KMS-11 (cell line): ENCODE results near the gene S100A2.

ENCODE experiments used
- H2AFZ ChIP-seq: fragments of 200-600 bp; sonication (generic); 2 replicates; pipeline ENCODE4 v1.6.1; 2016; ENCODE audit warnings: antibody characterized with exemption, mixed run types, low read depth
- H3K27ac ChIP-seq: fragments of 200-600 bp; sonication (generic); 2 replicates; pipeline ENCODE4 v1.6.1; 2016; ENCODE audit warnings: mild to moderate bottlenecking, mixed run types
- H3K27me3 ChIP-seq: fragments of 200-600 bp; sonication (generic); 2 replicates; pipeline ENCODE4 v1.6.1; 2017; ENCODE audit warnings: mild to moderate bottlenecking, low read depth, mixed run types, moderate library complexity; ENCODE audit not compliant: insufficient read depth
- H3K36me3 ChIP-seq: fragments of 200-600 bp; sonication (generic); 2 replicates; pipeline ENCODE4 v1.6.1; 2017; ENCODE audit warnings: mild to moderate bottlenecking, mixed run types; ENCODE audit not compliant: insufficient read depth
- H3K4me1 ChIP-seq: fragments of 200-600 bp; sonication (generic); 2 replicates; pipeline ENCODE4 v1.6.1; 2016; ENCODE audit warnings: mild to moderate bottlenecking, low read depth, mixed run types; ENCODE audit not compliant: poor library complexity, severe bottlenecking
- H3K4me2 ChIP-seq: fragments of 200-600 bp; sonication (generic); 2 replicates; pipeline ENCODE4 v1.7.0; 2016; ENCODE audit warnings: mild to moderate bottlenecking, mixed run types
- H3K4me3 ChIP-seq: fragments of 200-600 bp; sonication (generic); IDR thresholded peaks from 2 replicates; pipeline ENCODE4 v1.6.1; 2017; ENCODE audit warnings: low read depth, low read length, mixed read lengths; ENCODE audit not compliant: insufficient read depth
- H3K79me2 ChIP-seq: fragments of 200-600 bp; sonication (generic); 2 replicates; pipeline ENCODE4 v1.6.1; 2016; ENCODE audit warnings: low read depth, mixed run types; ENCODE audit not compliant: insufficient read depth
- H3K9ac ChIP-seq: fragments of 200-600 bp; sonication (generic); 2 replicates; pipeline ENCODE4 v1.6.1; 2016; ENCODE audit warnings: mild to moderate bottlenecking, mixed run types
- H4K20me1 ChIP-seq: fragments of 200-600 bp; sonication (generic); 2 replicates; pipeline ENCODE4 v1.6.1; 2016; ENCODE audit warnings: mild to moderate bottlenecking, mixed run types; ENCODE audit not compliant: insufficient read depth
- TF ChIP-seq, protein P1 (sequence below): fragments of 200-600 bp; sonication (generic); conservative IDR thresholded peaks from 2 replicates; pipeline ENCODE4 v1.6.1; 2017; ENCODE audit warnings: low read depth, mild to moderate bottlenecking, antibody characterized with exemption, low read length, moderate library complexity, mixed read lengths

Gene S100A2

DNA sequence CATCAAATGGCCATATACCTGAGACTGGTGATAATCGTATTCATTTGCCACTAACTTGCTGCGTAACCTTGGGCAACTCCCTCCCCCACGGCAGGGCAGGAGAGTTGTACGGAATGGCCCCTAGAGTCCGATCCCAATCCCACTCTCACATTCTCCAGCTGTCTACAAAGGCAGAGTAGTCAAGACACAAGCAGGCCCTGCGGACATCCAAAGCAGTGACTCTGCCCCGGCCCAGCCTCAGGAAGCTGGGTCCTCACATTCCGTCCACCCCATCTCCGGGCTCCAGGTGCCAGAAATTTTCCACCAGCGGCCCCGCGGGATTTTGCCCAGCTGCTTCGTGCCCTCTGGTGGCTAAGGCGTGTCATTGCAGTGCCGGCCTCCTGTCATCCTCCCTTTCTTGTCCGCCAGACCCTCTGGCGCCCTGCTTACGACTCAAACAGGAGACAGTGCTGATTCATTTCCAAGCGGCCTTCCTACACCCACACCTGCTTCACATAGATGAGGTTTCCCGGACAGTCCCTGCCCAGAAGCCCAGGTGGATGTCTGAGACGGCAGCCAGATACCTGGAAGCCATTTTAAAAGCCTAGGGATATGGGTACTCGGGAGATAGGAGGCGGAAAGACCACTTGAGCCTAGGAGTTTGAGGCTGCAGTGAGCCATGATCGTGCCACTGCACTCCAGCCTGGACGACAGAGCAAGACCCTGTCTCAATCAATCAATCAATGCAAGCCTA, 2.9 kb upstream of the S100A2 start:
- H3K4me1 ChIP-seq = peaks cover 28% of the 10 kb centered on the region
- TF ChIP-seq, protein P1, sequence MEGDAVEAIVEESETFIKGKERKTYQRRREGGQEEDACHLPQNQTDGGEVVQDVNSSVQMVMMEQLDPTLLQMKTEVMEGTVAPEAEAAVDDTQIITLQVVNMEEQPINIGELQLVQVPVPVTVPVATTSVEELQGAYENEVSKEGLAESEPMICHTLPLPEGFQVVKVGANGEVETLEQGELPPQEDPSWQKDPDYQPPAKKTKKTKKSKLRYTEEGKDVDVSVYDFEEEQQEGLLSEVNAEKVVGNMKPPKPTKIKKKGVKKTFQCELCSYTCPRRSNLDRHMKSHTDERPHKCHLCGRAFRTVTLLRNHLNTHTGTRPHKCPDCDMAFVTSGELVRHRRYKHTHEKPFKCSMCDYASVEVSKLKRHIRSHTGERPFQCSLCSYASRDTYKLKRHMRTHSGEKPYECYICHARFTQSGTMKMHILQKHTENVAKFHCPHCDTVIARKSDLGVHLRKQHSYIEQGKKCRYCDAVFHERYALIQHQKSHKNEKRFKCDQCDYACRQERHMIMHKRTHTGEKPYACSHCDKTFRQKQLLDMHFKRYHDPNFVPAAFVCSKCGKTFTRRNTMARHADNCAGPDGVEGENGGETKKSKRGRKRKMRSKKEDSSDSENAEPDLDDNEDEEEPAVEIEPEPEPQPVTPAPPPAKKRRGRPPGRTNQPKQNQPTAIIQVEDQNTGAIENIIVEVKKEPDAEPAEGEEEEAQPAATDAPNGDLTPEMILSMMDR = peak; percentile 100
- H2AFZ ChIP-seq = peak overlapping the region; percentile 98
- H3K79me2 ChIP-seq = no peaks in the 10 kb centered on the region
- peak overlapping the region; percentile 97 for H3K4me3 ChIP-seq
- peak overlapping the region; percentile 26; the same call in 1 of the 2 replicates for H3K9ac ChIP-seq
- no peak overlapping the region for H3K27ac ChIP-seq
- peak overlapping the region; percentile 59 for H3K4me2 ChIP-seq
- H3K27me3 ChIP-seq = no peaks in the 10 kb centered on the region
- no peaks in the 10 kb centered on the region for H4K20me1 ChIP-seq
- no peaks in the 10 kb centered on the region for H3K36me3 ChIP-seq

DNA sequence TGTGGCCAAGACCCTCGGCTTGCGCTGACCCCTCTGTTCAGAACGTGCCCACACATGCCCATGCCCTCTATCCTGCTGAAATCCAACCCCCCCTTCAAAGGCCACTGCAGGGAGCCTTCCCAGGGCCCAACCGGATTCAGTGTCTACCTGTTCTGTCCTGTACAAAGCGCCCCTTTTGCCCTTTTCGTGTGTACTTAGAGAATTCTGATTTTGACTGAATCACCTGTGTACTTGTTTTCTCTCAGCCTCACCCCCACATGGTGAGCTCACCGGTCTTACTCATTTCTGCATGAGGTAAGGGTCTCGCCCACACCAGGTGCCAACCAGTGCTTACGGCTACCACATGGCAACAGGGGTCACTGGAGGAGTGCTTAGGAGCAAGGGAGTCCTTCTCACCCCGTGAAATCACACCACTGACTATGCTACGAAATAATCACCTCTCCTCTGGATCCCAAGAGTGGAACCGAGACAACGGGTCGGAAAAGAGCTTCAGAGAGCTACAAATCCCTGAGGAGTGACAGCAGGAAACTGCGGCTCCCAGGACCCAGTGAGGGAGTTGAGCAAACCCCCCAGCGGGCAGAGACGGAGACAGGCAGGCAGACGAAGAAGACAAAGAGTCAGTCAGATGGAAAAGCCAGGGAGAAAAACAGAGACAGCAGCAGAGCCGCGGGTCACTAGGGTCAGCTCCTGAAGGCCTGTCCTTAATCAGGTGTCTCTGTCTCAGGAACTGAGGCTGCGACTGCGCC, 2.1 kb upstream of the S100A2 start:
- Histone ChIP-seq H3K36me3 (no peaks in the 10 kb centered on the region), H2AFZ (peak overlapping the region; percentile 98), H3K27ac (no peak overlapping the region), H3K4me3 (no peak overlapping the region), H3K4me2 (peak overlapping the region; percentile 59), H4K20me1 (no peaks in the 10 kb centered on the region), H3K27me3 (no peaks in the 10 kb centered on the region), H3K9ac (no peak overlapping the region), H3K4me1 (peaks cover 23% of the 10 kb centered on the region), H3K79me2 (no peaks in the 10 kb centered on the region)
- TF ChIP-seq, protein P1 = no peak

DNA sequence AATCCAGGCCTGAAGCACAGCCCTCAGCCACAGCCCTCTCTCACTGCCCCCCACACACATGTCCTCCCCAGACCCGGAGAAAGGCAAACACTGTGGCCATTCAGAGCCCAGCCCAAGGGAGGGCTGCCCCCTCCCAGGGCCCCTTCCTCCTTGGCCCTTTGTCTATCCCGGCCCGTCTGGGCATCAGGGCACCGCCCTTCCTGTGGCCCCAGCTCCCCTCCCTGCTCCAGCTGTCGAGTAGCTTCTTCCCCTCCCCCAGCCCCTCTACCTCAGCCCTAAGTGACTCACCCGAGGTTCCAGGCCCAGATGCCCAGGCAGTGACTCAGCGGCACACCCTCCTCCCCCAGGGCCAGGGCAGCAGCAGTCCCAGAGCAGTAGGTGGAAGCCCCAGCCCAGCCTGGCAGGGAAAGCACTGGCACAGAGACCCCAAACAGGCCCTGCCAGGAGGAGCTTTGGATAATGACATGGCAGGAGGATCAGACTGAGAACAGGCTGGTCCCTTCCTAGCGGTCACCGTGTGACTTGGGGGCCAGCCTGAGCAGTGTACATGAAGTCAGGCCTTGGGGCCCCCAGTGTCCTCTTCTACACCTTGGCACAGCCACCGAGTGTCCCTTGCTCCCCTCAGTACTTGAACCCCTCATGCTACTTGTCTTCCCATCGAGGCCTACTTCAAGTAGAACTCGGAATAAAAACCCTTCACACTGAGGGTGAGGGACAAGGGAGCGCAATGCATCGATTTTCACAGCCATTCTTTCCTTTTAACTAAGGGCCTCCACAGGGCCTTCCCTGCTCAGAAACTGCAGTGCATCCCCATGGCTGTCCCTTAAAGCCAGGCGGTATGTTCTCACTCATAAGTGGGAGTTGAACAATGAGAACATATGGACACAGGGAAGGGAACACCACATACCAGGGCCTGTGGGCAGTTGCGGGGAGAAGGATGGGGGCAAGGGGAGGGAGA, 1.0 kb upstream of the S100A2 start:
- H3K79me2 ChIP-seq = no peaks in the 10 kb centered on the region
- TF ChIP-seq, protein P1 = no peak
- H4K20me1 ChIP-seq = no peaks in the 10 kb centered on the region
- H3K9ac ChIP-seq = no peak overlapping the region
- H3K4me3 ChIP-seq = no peak overlapping the region
- no peak overlapping the region for H3K27ac ChIP-seq
- peak overlapping the region; percentile 77 for H2AFZ ChIP-seq
- no peaks in the 10 kb centered on the region for H3K27me3 ChIP-seq
- peaks cover 20% of the 10 kb centered on the region for H3K4me1 ChIP-seq
- no peaks in the 10 kb centered on the region for H3K36me3 ChIP-seq
- peak overlapping the region; percentile 24 for H3K4me2 ChIP-seq

DNA sequence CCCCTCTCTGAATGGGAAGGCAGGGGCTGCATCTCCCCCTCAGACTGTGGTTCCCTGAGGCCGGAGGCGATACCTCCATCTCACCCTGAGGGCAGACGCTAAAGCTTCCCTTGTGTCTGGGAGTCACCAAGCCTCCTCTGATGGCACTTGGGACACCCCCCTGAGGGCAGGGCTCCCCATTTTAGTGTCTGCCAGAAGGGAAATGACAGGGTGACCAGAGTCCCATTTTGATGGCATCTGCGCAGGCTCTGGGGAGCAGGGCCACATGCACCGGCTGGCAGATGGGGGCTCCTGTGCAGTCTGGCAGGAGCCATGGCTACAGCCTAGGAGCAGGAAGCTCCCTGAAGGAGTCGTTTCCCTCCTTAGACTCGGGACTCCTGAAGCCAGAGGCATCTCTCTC, 1.7 kb downstream of the S100A2 start:
- H3K4me2 ChIP-seq = no peak overlapping the region
- H3K4me1 ChIP-seq = peaks cover 20% of the 10 kb centered on the region

More for the DNA sequence above, 1.7 kb downstream of the S100A2 start:
- TF ChIP-seq, protein P1 = no peak
- H3K27ac ChIP-seq = no peak overlapping the region
- H3K9ac ChIP-seq = no peak overlapping the region
- H3K27me3 ChIP-seq = no peaks in the 10 kb centered on the region
- H4K20me1 ChIP-seq = no peaks in the 10 kb centered on the region
- no peak overlapping the region for H3K4me3 ChIP-seq
- H3K36me3 ChIP-seq = no peaks in the 10 kb centered on the region
- H3K79me2 ChIP-seq = no peaks in the 10 kb centered on the region
- no peak overlapping the region; the same call in 1 of the 2 replicates for H2AFZ ChIP-seq
